Testis (tissue), 2 donors: Measurements from ENCODE around the gene MNT.

Experiments used
- POLR2A ChIP-seq: fragments of 450-650 bp; IDR thresholded peaks from one replicate; pipeline ENCODE4 v1.6.1; 2017; ENCODE audit warnings: antibody characterized with exemption, mild to moderate bottlenecking, moderate library complexity
- TF ChIP-seq, protein P1 (sequence below), 3 experiments: fragments of 450-650 bp in 2 of 3; fragments of 200-600 bp in 1 of 3; sonication (generic) in 1 of 3; IDR thresholded peaks; one replicate each; pipeline ENCODE4 v1.5.1; 2016 to 2019; ENCODE audit warnings: antibody characterized with exemption in 3 of 3, mild to moderate bottlenecking in 2 of 3, moderate library complexity in 1 of 3

- TF ChIP-seq, protein P1, sequence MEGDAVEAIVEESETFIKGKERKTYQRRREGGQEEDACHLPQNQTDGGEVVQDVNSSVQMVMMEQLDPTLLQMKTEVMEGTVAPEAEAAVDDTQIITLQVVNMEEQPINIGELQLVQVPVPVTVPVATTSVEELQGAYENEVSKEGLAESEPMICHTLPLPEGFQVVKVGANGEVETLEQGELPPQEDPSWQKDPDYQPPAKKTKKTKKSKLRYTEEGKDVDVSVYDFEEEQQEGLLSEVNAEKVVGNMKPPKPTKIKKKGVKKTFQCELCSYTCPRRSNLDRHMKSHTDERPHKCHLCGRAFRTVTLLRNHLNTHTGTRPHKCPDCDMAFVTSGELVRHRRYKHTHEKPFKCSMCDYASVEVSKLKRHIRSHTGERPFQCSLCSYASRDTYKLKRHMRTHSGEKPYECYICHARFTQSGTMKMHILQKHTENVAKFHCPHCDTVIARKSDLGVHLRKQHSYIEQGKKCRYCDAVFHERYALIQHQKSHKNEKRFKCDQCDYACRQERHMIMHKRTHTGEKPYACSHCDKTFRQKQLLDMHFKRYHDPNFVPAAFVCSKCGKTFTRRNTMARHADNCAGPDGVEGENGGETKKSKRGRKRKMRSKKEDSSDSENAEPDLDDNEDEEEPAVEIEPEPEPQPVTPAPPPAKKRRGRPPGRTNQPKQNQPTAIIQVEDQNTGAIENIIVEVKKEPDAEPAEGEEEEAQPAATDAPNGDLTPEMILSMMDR (IDR thresholded peaks at IDR 0.05): no peak
- TF ChIP-seq POLR2A: no peak
Observed at GRCh38 chr17:2363851-2364762, 36.8 kb downstream of the MNT start.
